ENCODE results near the gene ADORA2A.

DNA sequence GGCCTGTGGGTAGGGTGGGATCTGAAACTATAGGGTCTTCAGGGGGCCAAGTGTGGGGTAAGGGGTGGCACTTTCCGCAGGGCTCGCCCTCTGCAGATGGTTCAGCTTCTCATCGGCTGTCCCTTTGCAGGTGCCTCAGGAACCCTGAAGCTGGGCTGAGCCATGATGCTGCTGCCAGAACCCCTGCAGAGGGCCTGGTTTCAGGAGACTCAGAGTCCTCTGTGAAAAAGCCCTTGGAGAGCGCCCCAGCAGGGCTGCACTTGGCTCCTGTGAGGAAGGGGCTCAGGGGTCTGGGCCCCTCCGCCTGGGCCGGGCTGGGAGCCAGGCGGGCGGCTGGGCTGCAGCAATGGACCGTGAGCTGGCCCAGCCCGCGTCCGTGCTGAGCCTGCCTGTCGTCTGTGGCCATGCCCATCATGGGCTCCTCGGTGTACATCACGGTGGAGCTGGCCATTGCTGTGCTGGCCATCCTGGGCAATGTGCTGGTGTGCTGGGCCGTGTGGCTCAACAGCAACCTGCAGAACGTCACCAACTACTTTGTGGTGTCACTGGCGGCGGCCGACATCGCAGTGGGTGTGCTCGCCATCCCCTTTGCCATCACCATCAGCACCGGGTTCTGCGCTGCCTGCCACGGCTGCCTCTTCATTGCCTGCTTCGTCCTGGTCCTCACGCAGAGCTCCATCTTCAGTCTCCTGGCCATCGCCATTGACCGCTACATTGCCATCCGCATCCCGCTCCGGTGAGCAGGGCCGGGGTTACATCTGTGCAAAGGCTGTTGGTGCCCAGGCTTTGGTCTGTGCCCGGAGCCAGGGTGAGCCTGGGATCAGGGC is 5.8 kb downstream of the ADORA2A start:
- TF ChIP-seq POLR2A (IDR thresholded peaks at IDR 0.05), result no peak
- TF ChIP-seq, protein P1, sequence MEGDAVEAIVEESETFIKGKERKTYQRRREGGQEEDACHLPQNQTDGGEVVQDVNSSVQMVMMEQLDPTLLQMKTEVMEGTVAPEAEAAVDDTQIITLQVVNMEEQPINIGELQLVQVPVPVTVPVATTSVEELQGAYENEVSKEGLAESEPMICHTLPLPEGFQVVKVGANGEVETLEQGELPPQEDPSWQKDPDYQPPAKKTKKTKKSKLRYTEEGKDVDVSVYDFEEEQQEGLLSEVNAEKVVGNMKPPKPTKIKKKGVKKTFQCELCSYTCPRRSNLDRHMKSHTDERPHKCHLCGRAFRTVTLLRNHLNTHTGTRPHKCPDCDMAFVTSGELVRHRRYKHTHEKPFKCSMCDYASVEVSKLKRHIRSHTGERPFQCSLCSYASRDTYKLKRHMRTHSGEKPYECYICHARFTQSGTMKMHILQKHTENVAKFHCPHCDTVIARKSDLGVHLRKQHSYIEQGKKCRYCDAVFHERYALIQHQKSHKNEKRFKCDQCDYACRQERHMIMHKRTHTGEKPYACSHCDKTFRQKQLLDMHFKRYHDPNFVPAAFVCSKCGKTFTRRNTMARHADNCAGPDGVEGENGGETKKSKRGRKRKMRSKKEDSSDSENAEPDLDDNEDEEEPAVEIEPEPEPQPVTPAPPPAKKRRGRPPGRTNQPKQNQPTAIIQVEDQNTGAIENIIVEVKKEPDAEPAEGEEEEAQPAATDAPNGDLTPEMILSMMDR (IDR thresholded peaks at IDR 0.05), result no peak

All from heart left ventricle (tissue), 13 donors.